SK-MEL-5 (cell line): ENCODE data around the gene MACC1. TPM values are rescaled to one million over a fixed set of nuclear protein-coding genes. Genes with fewer than 3 reads are reported as not detected.
"Not testable (repeated sequence)": the region's sequence is repeated elsewhere in the genome, so short reads cannot be mapped to it uniquely, and the experiment has no call there.

Experiments used
- DNase-seq: peaks from one replicate; pipeline ENCODE4 v3.0.0-alpha.2; 2016; ENCODE audit warnings: low read depth, low spot score
- in situ Hi-C: cut with HindIII; loops from 2 replicates; pipeline ENCODE4 v1.10.0; 2016; ENCODE audit warnings: low sequenced_read_pairs, high pct_unique_total_duplicates, low pct_unique_long_range_greater_than_20kb
- total RNA-seq: library from RNA; depleted of rRNA; stranded (reverse); fragments of >200 nt; shearing (Covaris generic); gene quantifications from 2 replicates; pipeline ENCODE4 v1.2.3, GENCODE V29; 2014

The MACC1 gene
- total RNA-seq, 1 experiment from 2014 or later: 1.4 TPM

GRCh38 chr7:20157456-20157855, 59.7 kb downstream of the MACC1 start:
- DNase-seq: peak; percentile 54
- in situ Hi-C loops: no loop called here

- no peak for DNase-seq
- in situ Hi-C loops: no loop called here
Measured at GRCh38 chr7:20153999-20154398, 63.2 kb downstream of the MACC1 start.

GRCh38 chr7:20153567-20153966, 63.6 kb downstream of the MACC1 start:
- in situ Hi-C loops: no loop called here
- no peak for DNase-seq

- in situ Hi-C loops: no loop called here
- DNase-seq: no peak
Measured at GRCh38 chr7:20152511-20152910, 64.7 kb downstream of the MACC1 start.

GRCh38 chr7:20151708-20152456, 65.3 kb downstream of the MACC1 start:
- in situ Hi-C loops: no loop called here

DNA sequence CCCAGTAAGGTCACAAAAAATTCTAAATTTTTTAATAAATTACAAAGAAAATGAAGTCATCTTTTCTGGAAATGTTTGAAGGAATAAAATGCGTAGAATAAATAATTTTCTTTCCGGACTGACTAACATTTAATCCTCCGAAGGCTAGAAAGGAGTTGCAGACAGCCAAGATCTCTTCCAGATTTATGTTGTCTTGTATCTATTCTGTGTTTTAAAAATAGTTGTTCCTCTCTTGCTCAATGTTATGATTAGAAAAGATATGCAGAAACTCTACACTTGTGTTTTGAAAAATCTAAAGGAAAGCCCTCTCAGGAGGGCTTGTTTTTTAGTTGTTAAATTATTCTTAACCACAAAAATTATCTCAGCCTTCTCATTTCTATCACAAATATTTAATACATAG, 70.7 kb downstream of the MACC1 start:
- in situ Hi-C loops: no loop called here
- DNase-seq: no peak

More at GRCh38 chr7:20151708-20152456, 65.3 kb downstream of the MACC1 start:
- DNase-seq: no peak

DNA sequence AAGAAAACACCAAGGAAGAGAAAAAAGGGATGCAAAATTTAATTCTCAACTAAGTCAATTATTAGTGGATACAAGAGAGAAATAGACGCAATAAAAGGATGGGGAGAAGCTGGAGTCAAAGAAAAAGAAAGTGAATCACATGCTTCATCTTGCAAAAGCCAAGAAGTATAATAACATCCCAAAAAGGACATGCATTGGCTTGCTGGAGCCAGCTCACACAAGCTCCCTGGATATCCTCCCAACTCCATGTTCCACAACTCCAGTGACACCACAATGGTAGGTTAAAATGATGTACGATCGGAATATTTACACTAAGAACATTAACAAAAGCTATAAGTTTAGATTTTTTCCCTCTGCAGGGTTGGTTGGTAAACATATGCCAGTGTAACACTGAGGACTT, 72.4 kb downstream of the MACC1 start:
- in situ Hi-C loops: no loop called here
- no peak for DNase-seq

DNA sequence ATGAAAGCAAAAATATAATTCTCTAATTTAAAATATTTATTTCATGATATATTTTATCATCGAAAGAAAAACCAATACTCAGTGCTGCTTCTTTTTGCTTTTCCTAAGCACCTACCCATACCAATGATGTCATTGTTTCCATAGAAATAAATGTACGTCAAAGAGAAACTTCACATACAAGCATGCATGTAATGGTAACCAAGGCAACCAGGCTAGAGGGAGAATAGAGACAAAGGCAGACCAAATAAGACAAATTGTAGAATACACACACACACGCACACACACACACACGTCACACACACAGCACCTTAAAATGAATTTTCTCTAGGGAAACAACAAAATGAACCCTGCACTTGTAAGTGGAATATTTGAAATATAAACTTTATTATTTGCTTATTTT, 75.5 kb downstream of the MACC1 start:
- DNase-seq: peak; percentile 55
- in situ Hi-C loops: no loop called here

- in situ Hi-C loops: no loop called here
- no peak for DNase-seq
Measured at GRCh38 chr7:20141002-20141345, 76.2 kb downstream of the MACC1 start.

DNA sequence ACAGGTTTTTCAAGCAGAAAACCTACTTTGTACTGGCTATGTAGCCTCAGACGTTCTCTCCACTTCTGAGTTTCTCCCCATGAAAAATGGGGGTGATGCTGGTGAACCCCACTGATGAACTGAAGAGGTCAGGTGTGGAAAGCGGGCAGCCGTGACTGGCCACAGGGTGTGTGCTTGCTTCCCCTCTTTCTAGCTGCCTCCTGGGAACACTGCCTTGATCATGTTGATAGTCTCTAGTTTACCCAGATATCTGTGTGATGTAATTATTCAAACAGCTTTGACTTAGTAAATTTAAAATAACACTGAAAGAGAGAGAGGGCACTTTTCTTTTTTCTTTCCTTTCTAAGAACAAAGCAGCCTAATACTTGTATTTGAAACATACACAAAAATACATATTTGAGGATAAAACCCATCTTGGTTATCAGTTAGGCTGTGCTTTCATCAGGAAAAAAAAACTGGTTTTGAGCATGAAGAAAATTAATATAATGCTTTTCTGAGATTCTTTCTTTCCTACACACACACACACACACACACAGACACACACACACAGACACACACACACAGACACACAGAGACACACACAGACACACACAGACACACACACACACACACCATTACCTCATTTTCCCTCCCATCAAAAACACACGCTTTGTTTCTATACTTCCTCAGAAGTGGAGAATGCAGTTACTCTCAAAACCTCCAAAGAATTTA, 76.7 kb downstream of the MACC1 start:
- in situ Hi-C loops: no loop called here
- no peak for DNase-seq

DNA sequence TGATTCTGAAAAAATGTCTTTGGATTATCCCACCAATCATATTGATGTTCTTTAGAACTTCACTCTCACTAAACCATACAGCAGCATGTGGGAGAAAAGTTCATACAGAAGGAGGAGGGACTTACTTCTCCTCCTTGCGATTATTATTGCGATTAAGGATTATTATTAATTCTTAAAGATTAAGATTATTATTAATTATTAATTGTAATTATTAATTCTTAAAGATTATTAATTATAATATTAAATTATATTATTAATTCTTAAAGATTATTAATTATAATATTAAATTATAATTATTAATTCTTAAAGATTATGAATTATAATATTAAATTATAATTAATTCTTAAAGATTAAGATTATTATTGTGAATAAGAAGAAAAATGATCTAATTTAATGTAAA, 80.5 kb downstream of the MACC1 start:
- no peak for DNase-seq
- in situ Hi-C loops: no loop called here

- in situ Hi-C loops: no loop called here
- no peak for DNase-seq
Measured at GRCh38 chr7:20133803-20134202, 83.4 kb downstream of the MACC1 start.

GRCh38 chr7:20132585-20132984, 84.6 kb downstream of the MACC1 start:
- in situ Hi-C loops: no loop called here
- DNase-seq: no peak

- DNase-seq: no peak
- in situ Hi-C loops: no loop called here
Measured at GRCh38 chr7:20131776-20132175, 85.4 kb downstream of the MACC1 start.

DNA sequence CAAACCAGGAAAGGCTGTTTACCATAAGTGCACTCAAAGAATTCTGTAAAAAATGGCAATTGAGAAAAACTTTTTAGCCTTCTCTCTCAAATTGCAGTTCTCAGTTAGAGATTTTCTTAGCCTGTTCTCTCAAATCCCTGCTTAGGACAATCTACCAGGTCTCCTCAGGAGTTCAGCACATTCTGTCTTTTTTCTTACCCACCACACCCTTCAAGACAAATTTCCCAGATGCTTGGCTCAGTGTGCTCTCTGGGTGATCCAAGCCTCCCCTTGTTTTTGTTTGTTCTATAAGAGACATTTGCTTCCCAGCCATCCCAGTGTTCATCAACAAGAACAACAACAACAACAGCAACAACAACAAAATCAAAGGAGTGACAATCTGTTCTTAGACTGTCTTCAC, 87.3 kb downstream of the MACC1 start:
- DNase-seq: no peak
- in situ Hi-C loops: no loop called here

DNA sequence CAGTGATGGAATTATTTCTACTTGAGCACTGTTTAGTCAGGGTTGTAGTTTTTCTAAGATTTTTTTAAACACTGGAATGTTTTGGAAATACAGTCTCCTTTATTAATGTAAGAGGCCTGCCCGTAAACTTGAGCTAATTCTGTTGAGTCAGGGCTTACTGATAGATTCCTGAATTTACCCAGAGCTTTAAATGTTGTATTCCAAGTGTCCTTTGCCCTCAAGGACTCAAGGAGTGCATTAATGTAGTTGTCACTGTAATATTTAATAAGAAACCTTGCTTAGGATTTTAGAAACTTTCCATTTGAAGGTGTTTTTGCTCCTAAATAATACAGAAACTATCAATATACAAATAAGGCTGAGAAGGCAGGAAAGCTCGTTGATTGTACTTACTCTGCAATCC, 89.2 kb downstream of the MACC1 start:
- in situ Hi-C loops: no loop called here

DNA sequence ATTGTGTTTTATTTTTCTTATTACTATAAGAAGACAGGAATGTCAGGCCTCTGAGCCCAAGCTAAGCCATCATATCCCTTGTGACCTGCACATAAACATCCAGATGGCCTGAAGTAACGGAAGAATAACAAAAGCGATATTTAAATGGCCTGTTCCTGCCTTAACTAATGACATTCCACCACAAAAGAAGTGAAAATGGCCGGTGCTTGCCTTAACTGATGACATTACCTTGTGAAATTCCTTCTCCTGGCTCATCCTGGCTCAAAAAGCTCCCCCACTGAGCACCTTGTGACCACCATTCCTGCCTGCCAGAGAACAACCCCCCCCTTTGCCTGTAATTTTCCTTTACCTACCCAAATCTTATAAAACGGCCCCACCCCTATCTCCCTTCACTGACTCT, 91.1 kb downstream of the MACC1 start:
- DNase-seq, in situ Hi-C loops: not testable (repeated sequence)

More for the DNA sequence above, 89.2 kb downstream of the MACC1 start:
- DNase-seq: no peak

- in situ Hi-C loops, DNase-seq: not testable (repeated sequence)
Measured at GRCh38 chr7:20124087-20124486, 93.1 kb downstream of the MACC1 start.

DNA sequence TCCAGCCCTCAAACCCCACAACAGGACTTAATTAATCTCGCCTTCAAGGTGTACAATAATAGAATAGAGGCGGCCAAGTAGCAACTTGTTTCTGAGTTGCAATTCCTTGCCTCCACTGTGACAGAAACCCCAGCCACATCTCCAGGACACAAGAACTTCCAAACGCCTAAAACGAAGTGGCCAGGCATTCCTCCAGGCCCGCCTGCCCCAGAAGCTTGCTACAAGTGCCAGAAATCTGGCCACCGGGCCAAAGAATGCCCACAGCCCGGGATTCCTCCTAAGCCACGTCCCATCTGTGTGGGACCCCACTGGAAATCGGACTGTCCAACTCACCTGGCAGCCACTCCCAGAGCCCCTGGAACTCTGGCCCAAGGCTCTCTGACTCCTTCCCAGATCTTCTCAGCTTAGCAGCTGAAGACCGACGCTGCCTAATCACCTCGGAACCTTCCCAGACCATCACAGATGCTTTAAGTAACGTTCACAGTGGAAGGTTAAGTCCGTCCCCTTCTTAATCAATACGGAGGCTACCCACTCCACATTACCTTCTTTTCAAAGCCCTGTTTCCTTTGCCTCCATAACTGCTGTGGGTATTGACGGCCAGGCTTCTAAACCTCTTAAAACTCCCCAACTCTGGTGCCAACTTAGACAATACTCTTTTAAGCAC, 94.4 kb downstream of the MACC1 start:
- DNase-seq, in situ Hi-C loops: not testable (repeated sequence)
